GM19452 (cell line): ENCODE data around the gene RAP2A.

Experiments used
- ATAC-seq: cut with Tn5 transposase; IDR thresholded peaks from one replicate; pipeline ENCODE4 v1.9.1; 2021; ENCODE audit not compliant: unreplicated experiment

RAP2A gene

DNA sequence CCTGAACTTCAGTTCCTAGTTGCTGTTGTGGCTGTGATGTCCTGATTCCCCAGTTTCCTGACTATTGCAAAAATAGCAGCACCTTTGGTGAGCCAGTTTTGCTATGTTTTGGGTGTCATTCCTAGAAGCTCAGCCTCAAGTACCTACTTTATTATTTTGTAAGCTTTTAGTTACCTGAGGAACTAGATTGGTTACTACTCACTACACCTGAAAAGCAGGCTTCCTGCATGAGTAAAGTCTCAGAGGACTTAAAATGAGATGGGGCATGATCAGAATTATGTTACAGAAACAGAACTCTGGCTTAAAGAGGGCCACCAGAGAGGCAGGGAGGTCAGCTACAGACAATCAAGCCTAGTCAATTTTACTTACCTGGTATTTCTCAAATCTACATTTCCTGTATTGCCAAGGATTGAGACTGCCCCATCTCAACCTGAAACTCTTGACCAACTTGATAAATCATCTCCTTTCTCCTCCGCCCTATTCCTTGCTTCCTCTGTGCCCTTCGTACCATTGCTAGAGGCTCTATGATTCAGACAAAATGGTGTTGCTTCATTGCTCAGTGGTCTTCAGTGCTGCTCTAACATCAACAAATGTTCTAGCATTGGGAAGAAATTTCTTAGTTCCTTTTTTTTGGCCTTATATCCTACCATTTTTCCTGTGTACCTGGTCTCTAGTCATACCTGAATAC, 58.9 kb downstream of the RAP2A start:
- no peak for ATAC-seq

DNA sequence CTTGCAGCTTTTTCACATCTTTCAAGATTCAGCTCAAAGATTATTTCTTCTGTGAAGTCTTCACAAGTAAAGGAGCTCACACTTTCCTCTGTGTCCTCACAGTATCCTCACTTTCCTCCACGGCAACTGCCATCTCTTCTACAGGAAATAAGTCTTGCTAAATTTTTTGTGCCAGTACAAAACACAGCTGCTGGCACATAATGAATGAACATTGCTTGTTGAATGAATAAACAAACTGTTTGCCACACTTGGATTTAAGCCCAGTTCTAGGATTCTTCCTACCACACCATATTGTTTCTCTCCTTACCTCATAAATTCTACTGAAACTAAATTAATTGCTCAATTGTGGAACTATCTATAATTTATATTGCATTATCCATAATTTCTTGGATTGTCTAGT, 59.5 kb downstream of the RAP2A start:
- no peak for ATAC-seq

DNA sequence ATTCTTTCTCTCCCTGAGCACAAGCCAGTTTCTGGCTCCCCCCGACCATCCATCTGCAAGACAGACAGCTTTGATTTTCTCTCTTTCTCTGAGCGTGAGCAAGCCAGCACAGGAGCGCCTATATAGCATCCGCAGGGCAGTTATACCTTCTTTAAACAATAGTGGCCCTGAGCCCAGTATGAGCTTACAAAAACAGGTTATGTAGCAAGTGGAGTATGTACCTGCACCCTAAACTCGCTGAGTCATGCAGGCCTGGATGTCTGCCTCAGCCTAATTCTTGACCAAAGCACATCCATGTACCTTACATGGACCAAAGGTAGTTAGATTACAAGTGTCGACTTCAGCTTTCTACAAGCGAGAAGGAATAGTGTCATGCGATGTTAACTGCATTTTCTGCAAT, 61.7 kb downstream of the RAP2A start:
- no peak for ATAC-seq

DNA sequence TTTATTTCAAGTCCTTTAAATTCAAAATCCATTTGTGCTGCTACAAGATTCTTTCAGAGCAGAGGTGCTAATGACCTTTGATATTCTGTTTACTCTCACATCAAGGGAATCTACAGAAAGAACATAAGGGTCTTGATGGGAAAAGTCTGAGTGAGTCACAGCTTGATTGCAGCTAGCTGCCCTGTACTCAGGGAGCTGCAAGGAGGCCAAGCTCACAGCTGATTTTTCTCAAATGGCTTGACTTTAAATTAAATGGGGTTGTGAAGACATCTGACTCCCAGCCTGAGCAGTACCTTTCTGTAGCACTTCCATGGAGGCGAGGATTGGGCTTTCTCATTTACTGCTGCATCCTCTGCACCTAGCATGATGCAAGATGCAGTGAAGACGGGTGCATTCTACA, 62.5 kb downstream of the RAP2A start:
- ATAC-seq: no peak

DNA sequence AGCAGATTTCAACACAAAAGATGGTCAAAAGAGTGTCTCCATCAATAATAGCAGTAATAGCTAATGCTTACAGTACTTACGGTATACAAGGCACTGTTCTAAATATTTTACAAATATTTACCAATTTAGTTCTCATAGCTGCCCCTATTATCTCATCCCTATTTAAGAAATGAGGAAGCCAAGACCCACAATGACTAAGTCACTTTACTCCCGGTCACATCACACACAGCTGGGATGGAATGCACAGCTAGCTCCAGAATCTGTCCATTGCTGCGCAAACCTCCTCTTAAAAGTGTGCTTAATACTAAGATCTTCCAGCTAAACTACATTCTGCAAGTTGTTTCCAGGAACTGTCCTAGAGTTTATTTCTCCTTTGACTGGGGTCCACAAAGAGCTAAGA, 63.4 kb downstream of the RAP2A start:
- ATAC-seq: no peak

DNA sequence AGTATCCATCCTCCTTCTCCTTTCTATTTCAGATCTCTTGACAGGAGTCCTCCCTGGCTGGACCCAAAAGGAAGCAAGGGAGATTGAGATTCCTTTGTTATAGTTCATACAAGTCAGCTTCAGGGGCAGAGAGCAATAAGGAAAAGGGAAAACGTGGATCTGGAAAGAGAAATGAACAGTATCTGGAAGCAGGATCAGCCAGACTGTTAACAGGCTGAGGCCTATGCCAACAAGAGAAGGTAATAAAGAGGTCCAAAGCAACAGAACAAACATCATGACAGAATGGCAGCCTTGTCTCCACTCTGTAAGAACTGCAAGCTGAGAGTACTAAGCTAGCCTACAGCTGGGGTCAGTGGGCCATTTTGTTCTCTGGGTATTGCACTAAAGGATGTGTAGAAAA, 64.5 kb downstream of the RAP2A start:
- no peak for ATAC-seq

DNA sequence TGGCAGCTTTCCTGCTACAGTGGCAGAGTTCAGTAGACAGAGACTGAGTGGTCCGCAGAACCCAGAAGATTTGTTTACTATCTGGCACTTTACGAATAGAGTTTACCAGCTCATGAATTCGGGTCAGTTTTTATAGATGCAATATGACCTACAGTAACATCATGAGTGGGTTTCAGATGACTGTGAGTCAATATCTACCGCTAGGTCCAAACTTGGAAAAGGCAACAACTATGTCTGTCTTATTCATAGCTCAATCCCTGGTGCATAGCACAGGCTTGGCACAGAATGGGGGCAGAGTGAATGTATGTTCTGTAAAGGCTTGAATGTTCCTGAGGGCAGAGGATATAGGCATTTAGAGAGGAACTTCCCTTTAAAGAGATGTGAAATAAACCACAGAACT, 65.2 kb downstream of the RAP2A start:
- no peak for ATAC-seq

DNA sequence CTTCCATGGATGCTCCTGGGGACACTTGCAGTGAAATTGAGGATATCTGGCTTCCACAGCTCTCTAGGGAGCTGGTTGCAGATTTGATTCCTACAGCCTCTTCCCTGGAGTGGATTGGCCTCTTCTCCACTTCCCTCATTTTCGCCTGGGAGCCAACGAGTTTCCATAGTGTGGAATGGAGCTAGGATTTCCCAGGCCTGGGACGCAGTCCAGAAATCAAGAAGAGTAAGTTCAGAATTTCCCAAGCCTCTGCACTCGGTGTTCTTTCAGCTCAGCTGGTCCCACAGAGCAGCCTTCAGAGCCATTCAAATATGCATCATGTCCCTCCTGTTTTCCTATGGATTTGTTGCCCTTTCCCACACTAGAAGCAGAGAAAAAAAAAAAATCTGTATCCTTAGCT, 68.2 kb downstream of the RAP2A start:
- no peak for ATAC-seq

DNA sequence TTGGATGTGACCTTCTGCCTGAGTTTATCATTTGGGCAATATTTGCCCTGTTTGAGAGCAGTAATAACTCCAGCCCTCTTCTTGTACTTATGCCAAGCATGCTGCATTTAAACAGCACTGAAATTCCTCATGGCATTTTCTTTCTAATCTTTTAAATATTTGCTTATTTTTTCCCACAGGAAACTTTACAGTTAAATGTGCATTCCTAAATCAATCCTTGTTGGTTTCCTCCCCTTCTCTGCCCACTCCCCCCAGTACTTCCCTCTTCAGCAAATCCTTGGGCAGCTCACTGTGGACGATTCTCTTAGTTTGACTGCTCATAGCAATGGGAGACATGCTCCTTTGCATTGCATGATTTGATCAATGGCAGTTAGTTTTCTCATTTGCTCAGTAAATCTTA, 68.7 kb downstream of the RAP2A start:
- ATAC-seq: no peak

DNA sequence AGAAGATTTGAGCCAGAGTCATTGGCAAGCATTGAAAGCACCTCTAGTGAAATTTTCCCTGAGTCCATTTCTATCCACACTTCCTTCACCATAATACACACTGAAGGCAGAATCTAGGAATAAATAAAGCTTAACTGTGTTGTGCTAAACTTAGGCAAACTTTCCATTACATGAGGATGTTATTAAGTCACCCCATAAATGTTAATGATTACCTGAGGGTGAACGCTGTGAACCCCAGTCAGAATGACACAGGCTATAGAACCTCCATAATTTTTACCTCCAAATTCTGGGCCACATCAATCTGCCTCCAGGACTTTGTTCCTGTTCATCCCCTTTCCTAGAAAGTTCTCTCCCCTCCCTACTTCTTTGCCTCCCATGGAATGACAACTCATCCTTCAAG, 71.0 kb downstream of the RAP2A start:
- ATAC-seq: peak; percentile 69

DNA sequence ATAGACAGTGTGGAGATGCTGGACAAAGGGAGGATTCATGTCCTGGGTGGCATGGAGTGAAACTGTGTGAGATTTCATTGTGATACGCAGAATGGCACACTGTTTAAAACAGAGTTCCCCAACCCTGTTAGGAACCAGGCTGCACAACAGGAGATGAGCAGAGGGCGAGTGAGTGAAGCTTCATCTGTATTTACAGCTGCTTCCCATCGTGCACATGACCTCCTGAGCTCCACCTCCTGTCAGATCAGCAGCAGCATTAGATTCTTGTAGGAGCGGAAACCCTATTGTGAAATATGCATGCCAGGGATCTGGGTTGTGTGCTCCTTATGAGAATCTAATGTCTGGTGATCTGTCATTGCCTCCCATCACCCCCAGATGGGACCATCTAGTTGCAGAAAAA, 72.5 kb downstream of the RAP2A start:
- no peak for ATAC-seq

DNA sequence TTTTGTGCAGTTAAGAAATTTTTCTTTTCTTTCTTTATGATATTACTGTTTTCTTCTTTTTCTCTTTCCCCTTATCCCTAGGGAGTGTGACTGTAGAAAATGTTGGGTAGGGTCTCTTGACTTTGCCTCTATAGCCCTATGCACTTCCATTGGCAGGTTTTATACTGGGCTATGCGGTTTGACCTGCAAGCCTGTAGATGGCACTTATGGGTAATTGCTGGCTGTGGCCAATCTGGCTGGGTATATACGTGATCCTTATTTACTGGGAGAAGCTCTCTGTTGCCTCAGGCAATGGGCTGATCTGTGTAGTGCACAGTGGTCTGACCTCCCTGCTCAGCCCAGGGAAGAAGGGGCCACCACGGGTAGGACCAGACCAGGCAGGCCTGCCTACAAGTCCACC, 78.8 kb downstream of the RAP2A start:
- no peak for ATAC-seq

DNA sequence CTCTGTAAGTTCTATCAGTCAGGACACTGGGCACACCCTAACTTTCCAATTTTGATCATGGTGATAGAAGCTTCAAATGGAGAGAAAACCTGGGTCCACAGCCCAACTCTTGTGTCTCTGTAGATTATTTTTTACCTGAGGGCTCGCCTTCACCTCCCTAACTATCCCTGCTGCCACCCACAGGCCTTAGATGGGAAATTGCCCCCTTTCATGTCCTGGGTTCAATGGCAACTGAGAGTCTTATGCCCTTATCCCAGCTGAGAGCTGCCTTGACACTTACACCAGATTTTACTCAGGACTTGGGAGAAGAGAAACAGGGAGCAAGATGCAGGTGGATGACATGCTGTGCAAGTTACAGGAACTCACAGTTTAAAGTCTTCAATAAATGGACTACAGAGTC, 81.7 kb downstream of the RAP2A start:
- no peak for ATAC-seq

DNA sequence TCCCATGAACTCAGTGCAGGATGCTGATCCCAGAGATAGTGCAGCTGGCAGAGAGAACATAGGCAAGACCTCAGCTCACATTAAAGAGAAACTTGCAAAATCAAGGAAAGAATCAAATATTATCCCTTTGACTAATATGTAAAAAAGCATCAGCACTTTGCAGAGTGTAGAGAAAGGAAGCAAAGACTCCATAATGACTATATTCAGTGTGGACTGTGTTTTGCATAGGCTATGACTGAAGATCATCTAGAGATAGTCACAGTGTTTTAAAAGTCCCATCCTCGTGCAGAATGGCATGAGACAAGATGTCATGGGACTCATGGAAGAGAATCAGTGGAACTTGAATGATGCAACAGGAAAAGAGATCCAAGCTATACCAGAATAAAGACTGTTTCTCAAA, 84.0 kb downstream of the RAP2A start:
- no peak for ATAC-seq
